HCT116 (cell line): ENCODE results near the gene MXRA7. TPM values are rescaled to one million over a fixed set of nuclear protein-coding genes. Genes with fewer than 3 reads are reported as not detected.

ENCODE experiments used
- ATAC-seq: fragments of 200-7000 bp; cut with Tn5 transposase; 2 replicates; pipeline ENCODE4 v1.9.1; 2020; ENCODE audit warnings: mild to moderate bottlenecking, moderate library complexity
- BruUV-seq: library from RNA; stranded (reverse); fragments of 400-500 nt; replicated peaks from 2 replicates; lab custom pipeline; 2021; lab: Mats Ljungman, UMichigan
- CTCF ChIA-PET: fragments of 300-600 bp; sonication (Branson Sonifier 250); formaldehyde crosslinking; loops from one replicate; lab custom pipeline; 2021; ENCODE audit warnings: antibody characterized with exemption; lab: Charles Lee
- POLR2A ChIA-PET: fragments of 300-600, 350-600 bp; sonication (Branson Sonifier 250); formaldehyde crosslinking; loops from one replicate; lab custom pipeline; 2021; ENCODE audit warnings: antibody characterized with exemption; lab: Charles Lee
- RAD21 ChIA-PET, 2 experiments: fragments of 300-600 bp; sonication (Branson Sonifier 250); formaldehyde crosslinking; loops; one replicate each; lab custom pipeline; 2023; ENCODE audit warnings: low total read pairs in 2 of 2; ENCODE audit not compliant: uncharacterized antibody in 2 of 2, unreplicated experiment in 2 of 2, low non-redundant PET in 1 of 2; lab: Charles Lee
- DNase-seq: peaks from one replicate; pipeline ENCODE4 v3.0.0-alpha.2; 2010; ENCODE audit warnings: low read depth, low spot score
- H2AFZ ChIP-seq: fragments of 200-600 bp; shearing (Covaris generic), sonication (generic); 2 replicates; pipeline ENCODE4 v1.6.1; 2017; ENCODE audit warnings: low read depth, mixed run types, mixed read lengths, antibody characterized with exemption, low read length; ENCODE audit not compliant: poor library complexity, severe bottlenecking
- H3K27ac ChIP-seq: 2 replicates; pipeline ENCODE4 v1.5.1; 2012; ENCODE audit warnings: low read depth, low read length
- H3K27me3 ChIP-seq: fragments of 200-600 bp; sonication (generic); 2 replicates; pipeline ENCODE4 v1.6.1; 2016; ENCODE audit warnings: mixed run types, low read length, mixed read lengths; ENCODE audit not compliant: insufficient read depth
- H3K36me3 ChIP-seq, 2 experiments: fragments of 200-500 bp in 1 of 2; fragments of 200-600 bp in 1 of 2; sonication (Bioruptor generic) in 1 of 2; sonication (generic) in 1 of 2; 2 replicates each; pipeline versions ENCODE4 v1.5.1 to v1.6.1; 2014 to 2016; ENCODE audit warnings: low read length in 2 of 2, inconsistent platforms in 1 of 2, mixed read lengths in 1 of 2, mixed run types in 1 of 2; ENCODE audit not compliant: insufficient read depth in 2 of 2, control insufficient read depth in 1 of 2
- H3K4me1 ChIP-seq, 2 experiments: fragments of 200-600 bp in 1 of 2; sonication (generic) in 1 of 2; 2 replicates each; pipeline versions ENCODE4 v1.5.1 to v1.6.1; 2012 to 2017; ENCODE audit warnings: low read length in 2 of 2, inconsistent platforms in 1 of 2, mild to moderate bottlenecking in 1 of 2, mixed read lengths in 1 of 2, mixed run types in 1 of 2, moderate library complexity in 1 of 2; ENCODE audit not compliant: insufficient read depth in 2 of 2, control insufficient read depth in 1 of 2
- H3K4me2 ChIP-seq: fragments of 200-600 bp; sonication (generic); 2 replicates; pipeline ENCODE4 v1.6.1; 2017; ENCODE audit warnings: mixed run types, low read length, mixed read lengths
- H3K4me3 ChIP-seq, 2 experiments: fragments of 200-600 bp in 1 of 2; sonication (generic) in 1 of 2; replicated peaks in 1 of 2; 2 replicates each; pipeline ENCODE4 v1.5.1; 2011 to 2016; ENCODE audit warnings: low read length in 2 of 2, control low read depth in 1 of 2, low read depth in 1 of 2, mild to moderate bottlenecking in 1 of 2, mixed read lengths in 1 of 2, mixed run types in 1 of 2
- H3K79me2 ChIP-seq: fragments of 200-600 bp; sonication (generic); 2 replicates; pipeline ENCODE4 v1.6.1; 2017; ENCODE audit warnings: mild to moderate bottlenecking, mixed run types, low read length, moderate library complexity, mixed read lengths; ENCODE audit not compliant: insufficient read depth
- H3K9ac ChIP-seq: fragments of 200-600 bp; sonication (generic); 2 replicates; pipeline ENCODE4 v1.6.1; 2016; ENCODE audit warnings: low read length, mixed read lengths
- H3K9me2 ChIP-seq: fragments of 200-600 bp; sonication (generic), shearing (Covaris generic); 2 replicates; pipeline ENCODE4 v1.6.1; 2017; ENCODE audit warnings: mixed run types, mild to moderate bottlenecking, moderate library complexity; ENCODE audit not compliant: insufficient read depth
- H3K9me3 ChIP-seq, 2 experiments: fragments of 200-500 bp in 1 of 2; fragments of 200-600 bp in 1 of 2; sonication (Bioruptor generic) in 1 of 2; sonication (generic) in 1 of 2; 2 replicates each; pipeline ENCODE4 v1.6.1; 2014 to 2017; ENCODE audit warnings: low read length in 2 of 2, mixed read lengths in 2 of 2, inconsistent platforms in 1 of 2, low read depth in 1 of 2, mild to moderate bottlenecking in 1 of 2, mixed run types in 1 of 2, moderate library complexity in 1 of 2; ENCODE audit not compliant: control insufficient read depth in 1 of 2, insufficient read depth in 1 of 2
- H4K20me1 ChIP-seq: fragments of 200-600 bp; sonication (generic), shearing (Covaris generic); 2 replicates; pipeline ENCODE4 v1.6.1; 2017; ENCODE audit warnings: mixed run types, mild to moderate bottlenecking, moderate library complexity; ENCODE audit not compliant: insufficient read depth
- ATF3 ChIP-seq: IDR thresholded peaks from 2 replicates; pipeline ENCODE4 v1.6.1; 2012
- CEBPB ChIP-seq: IDR thresholded peaks from 2 replicates; pipeline ENCODE4 v1.6.1; 2012; ENCODE audit warnings: low read depth
- CTCF ChIP-seq, 3 experiments: fragments of 200-600 bp in 1 of 3; sonication (generic) in 1 of 3; IDR thresholded peaks in 2 of 3; conservative IDR thresholded peaks in 1 of 3; 2 replicates each; pipeline ENCODE4 v1.5.1; 2012 to 2017; ENCODE audit warnings: low read depth in 2 of 3, low read length in 2 of 3, antibody characterized with exemption in 1 of 3, borderline replicate concordance in 1 of 3, control low read depth in 1 of 3, mild to moderate bottlenecking in 1 of 3, mixed read lengths in 1 of 3, mixed run types in 1 of 3, moderate library complexity in 1 of 3; ENCODE audit not compliant: insufficient read depth in 1 of 3
- EGR1 ChIP-seq: IDR thresholded peaks from 2 replicates; pipeline ENCODE4 v1.6.1; 2012; ENCODE audit warnings: low read depth
- ELF1 ChIP-seq: IDR thresholded peaks from 2 replicates; pipeline ENCODE4 v1.6.1; 2012; ENCODE audit warnings: low read depth, borderline replicate concordance
- EZH2 ChIP-seq: fragments of 200-600 bp; sonication (generic); IDR thresholded peaks from 2 replicates; pipeline ENCODE4 v1.6.1; 2017; ENCODE audit warnings: antibody characterized with exemption, mixed run types
- EZH2phosphoT487 ChIP-seq: fragments of 200-600 bp; IDR thresholded peaks from 2 replicates; pipeline ENCODE4 v1.6.1; 2018; ENCODE audit warnings: antibody characterized with exemption, borderline replicate concordance
- FOSL1 ChIP-seq: IDR thresholded peaks from 2 replicates; pipeline ENCODE4 v1.6.1; 2012; ENCODE audit warnings: low read depth
- JUND ChIP-seq: IDR thresholded peaks from 2 replicates; pipeline ENCODE4 v1.6.1; 2012
- POLR2A ChIP-seq: IDR thresholded peaks from 2 replicates; pipeline ENCODE4 v1.7.0; 2011; ENCODE audit warnings: borderline replicate concordance; ENCODE audit not compliant: insufficient read depth, insufficient read length; ENCODE audit errors: extremely low read depth
- POLR2AphosphoS5 ChIP-seq: IDR thresholded peaks from 2 replicates; pipeline ENCODE4 v1.6.1; 2011; ENCODE audit warnings: mild to moderate bottlenecking, low read depth, low read length, moderate library complexity
- RAD21 ChIP-seq: IDR thresholded peaks from 2 replicates; pipeline ENCODE4 v1.6.1; 2012; ENCODE audit warnings: low read depth, mild to moderate bottlenecking
- SIN3A ChIP-seq: IDR thresholded peaks from 2 replicates; pipeline ENCODE4 v1.6.1; 2012; ENCODE audit warnings: low read depth
- SP1 ChIP-seq: IDR thresholded peaks from 2 replicates; pipeline ENCODE4 v1.6.1; 2012; ENCODE audit warnings: low read depth
- TCF7L2 ChIP-seq: IDR thresholded peaks from 2 replicates; pipeline ENCODE4 v1.7.0; 2011; ENCODE audit warnings: borderline replicate concordance, inconsistent platforms; ENCODE audit not compliant: insufficient read depth, insufficient read length; ENCODE audit errors: extremely low read depth
- ZNF274 ChIP-seq: fragments of 200-500 bp; sonication (Bioruptor generic); IDR thresholded peaks from 2 replicates; pipeline ENCODE4 v1.6.1; 2014; ENCODE audit warnings: mild to moderate bottlenecking, low read depth, low read length, inconsistent platforms
- intact Hi-C: fragments of 100-400 bp; cut with micrococcal nuclease; formaldehyde crosslinking; loops from 2 replicates; pipeline ENCODE4 v1.10.0; 2022
- total RNA-seq: library from RNA; stranded (reverse); gene quantifications from one replicate; pipeline ENCODE4 v1.2.1, GENCODE V29; 2021; ENCODE audit not compliant: unreplicated experiment
- TF ChIP-seq, protein P1 (sequence below): IDR thresholded peaks from 2 replicates; pipeline ENCODE4 v1.6.1; 2012

The MXRA7 gene
- total RNA-seq, 1 experiment from 2014 or later: 57.1 TPM

GRCh38 chr17:76650504-76650903, 60.3 kb downstream of the MXRA7 start:
- Histone ChIP-seq H2AFZ (no peak overlapping the region), H3K9me2 (no peaks in the 10 kb centered on the region), H3K9me3 (peaks cover 0 to 5% of the 10 kb centered on the region in 2 experiments; a peak in 1 of 4 replicates), H3K79me2 (no peaks in the 10 kb centered on the region), H3K27me3 (no peaks in the 10 kb centered on the region), H3K27ac (no peak overlapping the region), H3K4me2 (no peak overlapping the region), H3K9ac (no peak overlapping the region), H3K4me3 (no peak overlapping the region), H3K36me3 (no peaks in the 10 kb centered on the region), H4K20me1 (no peaks in the 10 kb centered on the region), H3K4me1 (no peaks in the 10 kb centered on the region)
- no TSS peak for BruUV-seq
- RAD21 ChIA-PET: no interaction called here
- ATAC-seq (no peak), DNase-seq (no peak)
- intact Hi-C loops: no loop called here
- CTCF ChIA-PET: no interaction called here
- TF ChIP-seq CEBPB (no peak), SIN3A (no peak), ZNF274 (no peak), TCF7L2 (no peak), SP1 (no peak), CTCF (IDR thresholded peaks at IDR 0.05 in 2 of 3, conservative IDR thresholded peaks at IDR 0.05 in 1 of 3; ENCODE audit: borderline replicate concordance in 1 of 3, insufficient read depth in 1 of 3, low read depth in 2 of 3, low read length in 2 of 3) (no peak), EGR1 (no peak), FOSL1 (no peak), ATF3 (no peak), RAD21 (no peak), POLR2AphosphoS5 (no peak), ELF1 (no peak), POLR2A (no peak), EZH2phosphoT487 (no peak), JUND (no peak), EZH2 (no peak)
- TF ChIP-seq, protein P1, sequence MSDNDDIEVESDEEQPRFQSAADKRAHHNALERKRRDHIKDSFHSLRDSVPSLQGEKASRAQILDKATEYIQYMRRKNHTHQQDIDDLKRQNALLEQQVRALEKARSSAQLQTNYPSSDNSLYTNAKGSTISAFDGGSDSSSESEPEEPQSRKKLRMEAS: no peak
- TF ChIP-seq, all 23 proteins: peak for 0
- POLR2A ChIA-PET: no interaction called here
